ENCODE measurements around the gene SYT14. TPM values are rescaled to one million over a fixed set of nuclear protein-coding genes. Genes with fewer than 3 reads are reported as not detected.
"Not testable (repeated sequence)": the region's sequence is repeated elsewhere in the genome, so short reads cannot be mapped to it uniquely, and the experiment has no call there.

Gene SYT14
- total RNA-seq, 2 donors from 2014 or later, result 6.2 to 7.1 TPM

DNA sequence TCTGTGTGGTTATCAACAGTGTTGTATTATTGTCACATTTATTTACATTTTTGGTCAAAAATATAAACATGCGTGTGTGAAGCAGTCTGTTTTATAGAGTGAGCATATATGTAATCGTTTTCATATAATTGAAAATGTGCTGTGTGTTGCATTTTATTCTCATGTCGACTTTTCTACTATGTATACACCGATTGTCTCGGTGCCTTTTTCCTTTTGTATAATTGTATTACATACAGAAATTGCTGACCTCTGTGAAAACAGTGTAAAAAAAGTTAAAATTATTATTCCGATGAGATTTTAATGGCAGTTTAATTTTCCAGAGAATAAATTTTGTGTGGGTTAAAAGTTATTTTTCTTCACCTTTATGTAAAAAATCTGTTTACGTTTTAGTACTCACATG, 232.2 kb downstream of the SYT14 start:
- Mint-ChIP-seq H3K27ac (no peak overlapping the region), H3K9me3 (no peaks in the 10 kb centered on the region), H3K36me3 (ENCODE audit: low read depth) (no peaks in the 10 kb centered on the region), H3K4me1 (peaks cover 2% of the 10 kb centered on the region), H3K4me3 (no peak overlapping the region), H3K27me3 (ENCODE audit: insufficient read depth) (no peaks in the 10 kb centered on the region)
- H3K9me3 ChIP-seq (ENCODE audit: control insufficient read depth, low read length), result no peaks in the 10 kb centered on the region
- H3K9ac ChIP-seq (ENCODE audit: extremely low read depth, low read length, poor library complexity, severe bottlenecking), result no peak overlapping the region
- H3K27me3 ChIP-seq (ENCODE audit: control insufficient read depth, insufficient read depth, low read length, poor library complexity, severe bottlenecking), result no peaks in the 10 kb centered on the region
- no peaks in the 10 kb centered on the region for H3K36me3 ChIP-seq (ENCODE audit: control insufficient read depth, insufficient read depth, low read length)
- H3K4me1 ChIP-seq (ENCODE audit: control insufficient read depth, insufficient read depth, low read length), result no peaks in the 10 kb centered on the region
- no peak for DNase-seq
- WGBS, 2 experiments (ENCODE audit: insufficient coverage in 1 of 2, insufficient read length in 1 of 2), result 93 to 100% methylated on average over 2 to 7 of the region's 7 CpGs
- no peak overlapping the region for H3K4me3 ChIP-seq (ENCODE audit: low read length)
- no peak overlapping the region for H3K27ac ChIP-seq (ENCODE audit: low read depth, low read length)
- TF ChIP-seq CTCF (conservative IDR thresholded peaks at IDR 0.05), result no peak

DNA sequence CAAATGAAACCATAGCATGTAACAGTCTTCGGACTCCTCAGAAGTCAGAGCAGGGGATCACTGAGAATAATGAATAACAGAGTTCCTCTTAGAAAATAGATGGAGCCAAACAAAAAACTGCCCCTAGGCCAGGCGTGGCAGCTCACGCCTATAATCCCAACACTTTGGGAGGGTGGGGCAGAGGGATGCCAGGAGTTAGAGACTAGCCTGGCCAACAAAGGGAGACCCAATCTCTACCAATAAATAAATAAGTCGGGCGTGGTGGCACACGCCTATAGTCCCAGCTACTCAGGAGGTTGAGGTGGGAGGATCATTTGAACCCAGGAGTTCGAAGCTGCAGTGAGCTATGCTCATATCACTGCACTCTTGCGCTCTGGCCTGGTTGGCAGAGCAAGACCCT, 236.1 kb downstream of the SYT14 start:
- Histone ChIP-seq H3K4me1 (ENCODE audit: control insufficient read depth, insufficient read depth, low read length) (no peaks in the 10 kb centered on the region), H3K27me3 (ENCODE audit: control insufficient read depth, insufficient read depth, low read length, poor library complexity, severe bottlenecking) (no peaks in the 10 kb centered on the region), H3K9me3 (ENCODE audit: control insufficient read depth, low read length) (no peaks in the 10 kb centered on the region), H3K9ac (ENCODE audit: extremely low read depth, low read length, poor library complexity, severe bottlenecking) (no peak overlapping the region), H3K27ac (ENCODE audit: low read depth, low read length) (no peak overlapping the region), H3K36me3 (ENCODE audit: control insufficient read depth, insufficient read depth, low read length) (no peaks in the 10 kb centered on the region), H3K4me3 (ENCODE audit: low read length) (no peak overlapping the region)
- TF ChIP-seq CTCF (conservative IDR thresholded peaks at IDR 0.05), result no peak
- no peaks in the 10 kb centered on the region for H3K27me3 Mint-ChIP-seq (ENCODE audit: insufficient read depth)
- no peaks in the 10 kb centered on the region for H3K36me3 Mint-ChIP-seq (ENCODE audit: low read depth)
- no peak overlapping the region for H3K27ac Mint-ChIP-seq
- no peak overlapping the region for H3K4me3 Mint-ChIP-seq
- H3K4me1 Mint-ChIP-seq, result peaks cover 7% of the 10 kb centered on the region
- WGBS, 2 experiments (ENCODE audit: insufficient coverage in 1 of 2, insufficient read length in 1 of 2), result 92 to 95% methylated on average over 4 to 8 of the region's 8 CpGs
- no peaks in the 10 kb centered on the region for H3K9me3 Mint-ChIP-seq
- DNase-seq, result no peak

- H3K9me3 Mint-ChIP-seq, result no peaks in the 10 kb centered on the region
- H3K4me1 ChIP-seq (ENCODE audit: control insufficient read depth, insufficient read depth, low read length), result no peaks in the 10 kb centered on the region
- H3K36me3 ChIP-seq (ENCODE audit: control insufficient read depth, insufficient read depth, low read length), result no peaks in the 10 kb centered on the region
- H3K4me3 ChIP-seq (ENCODE audit: low read length), result no peak overlapping the region
- no peak overlapping the region for H3K27ac Mint-ChIP-seq
- no peak overlapping the region for H3K9ac ChIP-seq (ENCODE audit: extremely low read depth, low read length, poor library complexity, severe bottlenecking)
- no peaks in the 10 kb centered on the region for H3K36me3 Mint-ChIP-seq (ENCODE audit: low read depth)
- DNase-seq, result no peak
- no peak overlapping the region for H3K4me3 Mint-ChIP-seq
- no peaks in the 10 kb centered on the region for H3K4me1 Mint-ChIP-seq
- H3K27me3 Mint-ChIP-seq (ENCODE audit: insufficient read depth), result no peaks in the 10 kb centered on the region
- no peaks in the 10 kb centered on the region for H3K9me3 ChIP-seq (ENCODE audit: control insufficient read depth, low read length)
- no peaks in the 10 kb centered on the region for H3K27me3 ChIP-seq (ENCODE audit: control insufficient read depth, insufficient read depth, low read length, poor library complexity, severe bottlenecking)
- H3K27ac ChIP-seq (ENCODE audit: low read depth, low read length), result no peak overlapping the region
- 82% methylated on average over 2 of the region's 2 CpGs; no CpG with 5 or more reads in 1 of the 2 experiments for WGBS, 2 experiments (ENCODE audit: insufficient coverage in 1 of 2, insufficient read length in 1 of 2)
- TF ChIP-seq CTCF (conservative IDR thresholded peaks at IDR 0.05), result peak; percentile 51
Measured at GRCh38 chr1:210185063-210185462, 247.0 kb downstream of the SYT14 start.

- not testable (repeated sequence) for H3K27me3 Mint-ChIP-seq (ENCODE audit: insufficient read depth); H3K4me3 Mint-ChIP-seq; H3K9ac ChIP-seq (ENCODE audit: extremely low read depth, low read length, poor library complexity, severe bottlenecking); H3K4me3 ChIP-seq (ENCODE audit: low read length); H3K27ac ChIP-seq (ENCODE audit: low read depth, low read length); H3K9me3 ChIP-seq (ENCODE audit: control insufficient read depth, low read length); H3K27me3 ChIP-seq (ENCODE audit: control insufficient read depth, insufficient read depth, low read length, poor library complexity, severe bottlenecking); H3K4me1 Mint-ChIP-seq; H3K4me1 ChIP-seq (ENCODE audit: control insufficient read depth, insufficient read depth, low read length); H3K36me3 ChIP-seq (ENCODE audit: control insufficient read depth, insufficient read depth, low read length); H3K9me3 Mint-ChIP-seq; H3K27ac Mint-ChIP-seq; H3K36me3 Mint-ChIP-seq (ENCODE audit: low read depth)
- WGBS, 2 experiments (ENCODE audit: insufficient coverage in 1 of 2, insufficient read length in 1 of 2), result 74 to 85% methylated on average over 8 to 18 of the region's 18 CpGs
- peak; percentile 48 for DNase-seq
Measured at GRCh38 chr1:210187849-210188606, 250.0 kb downstream of the SYT14 start.
